Fibroblast of peridontal ligament (primary cell): ENCODE results near the gene UBAP2L.
A peak's percentile ranks its signal among the peaks of the same experiment; 100 is the strongest.

Experiments
- DNase-seq: peaks from one replicate; pipeline ENCODE4 v3.0.0-alpha.2; 2010; ENCODE audit errors: extremely low read depth

The UBAP2L gene, protein sequence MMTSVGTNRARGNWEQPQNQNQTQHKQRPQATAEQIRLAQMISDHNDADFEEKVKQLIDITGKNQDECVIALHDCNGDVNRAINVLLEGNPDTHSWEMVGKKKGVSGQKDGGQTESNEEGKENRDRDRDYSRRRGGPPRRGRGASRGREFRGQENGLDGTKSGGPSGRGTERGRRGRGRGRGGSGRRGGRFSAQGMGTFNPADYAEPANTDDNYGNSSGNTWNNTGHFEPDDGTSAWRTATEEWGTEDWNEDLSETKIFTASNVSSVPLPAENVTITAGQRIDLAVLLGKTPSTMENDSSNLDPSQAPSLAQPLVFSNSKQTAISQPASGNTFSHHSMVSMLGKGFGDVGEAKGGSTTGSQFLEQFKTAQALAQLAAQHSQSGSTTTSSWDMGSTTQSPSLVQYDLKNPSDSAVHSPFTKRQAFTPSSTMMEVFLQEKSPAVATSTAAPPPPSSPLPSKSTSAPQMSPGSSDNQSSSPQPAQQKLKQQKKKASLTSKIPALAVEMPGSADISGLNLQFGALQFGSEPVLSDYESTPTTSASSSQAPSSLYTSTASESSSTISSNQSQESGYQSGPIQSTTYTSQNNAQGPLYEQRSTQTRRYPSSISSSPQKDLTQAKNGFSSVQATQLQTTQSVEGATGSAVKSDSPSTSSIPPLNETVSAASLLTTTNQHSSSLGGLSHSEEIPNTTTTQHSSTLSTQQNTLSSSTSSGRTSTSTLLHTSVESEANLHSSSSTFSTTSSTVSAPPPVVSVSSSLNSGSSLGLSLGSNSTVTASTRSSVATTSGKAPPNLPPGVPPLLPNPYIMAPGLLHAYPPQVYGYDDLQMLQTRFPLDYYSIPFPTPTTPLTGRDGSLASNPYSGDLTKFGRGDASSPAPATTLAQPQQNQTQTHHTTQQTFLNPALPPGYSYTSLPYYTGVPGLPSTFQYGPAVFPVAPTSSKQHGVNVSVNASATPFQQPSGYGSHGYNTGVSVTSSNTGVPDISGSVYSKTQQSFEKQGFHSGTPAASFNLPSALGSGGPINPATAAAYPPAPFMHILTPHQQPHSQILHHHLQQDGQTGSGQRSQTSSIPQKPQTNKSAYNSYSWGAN

DNA sequence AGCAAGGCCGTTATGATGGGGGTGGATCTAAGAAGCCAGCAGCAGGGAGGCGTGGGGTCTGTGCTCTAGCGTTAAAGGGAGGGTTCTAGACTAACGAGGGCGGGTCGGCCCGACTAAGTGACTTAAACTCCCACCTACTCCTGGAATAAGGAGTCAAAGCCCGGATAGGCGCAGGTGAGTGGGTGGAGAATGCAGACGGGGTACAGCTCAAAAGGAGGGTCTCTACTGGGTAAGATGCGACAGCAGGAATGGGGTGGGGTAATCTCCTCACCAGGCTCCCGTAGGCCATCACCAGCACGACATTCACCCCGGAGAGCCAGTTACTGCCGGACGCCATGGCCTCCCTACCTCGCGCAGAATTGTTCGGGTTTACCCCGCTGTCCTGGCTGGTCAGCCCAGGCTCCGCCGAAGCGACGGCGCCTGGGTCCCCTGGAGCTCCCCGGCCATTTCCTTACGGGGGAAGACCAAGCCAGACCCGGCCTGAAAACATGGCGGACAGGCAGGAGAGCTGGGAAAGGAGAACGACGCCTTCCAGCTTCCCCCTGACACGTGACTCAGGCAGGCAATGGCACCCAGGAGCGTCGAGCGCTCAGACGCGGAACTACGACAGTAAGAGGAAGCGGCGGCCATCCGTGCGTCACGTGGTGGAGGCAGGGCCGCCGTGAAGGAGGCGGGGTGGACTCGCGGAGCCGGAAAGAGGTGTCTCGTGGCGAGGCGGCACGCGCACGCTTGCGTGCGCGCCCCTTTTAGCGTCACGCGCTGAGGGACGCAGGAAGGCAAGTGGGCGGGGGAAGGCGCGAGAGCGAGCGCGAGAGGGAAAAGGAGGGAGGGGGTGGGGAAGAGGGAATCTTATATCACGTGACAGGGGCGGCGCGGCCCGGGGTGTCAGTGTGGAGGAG is at the start of gene UBAP2L:
Gene UBAP2L, plus strand, starts transcription at position 885 of the 899 bp plus-strand sequence. CDS start 4,169 bp downstream, outside the sequence.
- peak; percentile 98 for DNase-seq

DNA sequence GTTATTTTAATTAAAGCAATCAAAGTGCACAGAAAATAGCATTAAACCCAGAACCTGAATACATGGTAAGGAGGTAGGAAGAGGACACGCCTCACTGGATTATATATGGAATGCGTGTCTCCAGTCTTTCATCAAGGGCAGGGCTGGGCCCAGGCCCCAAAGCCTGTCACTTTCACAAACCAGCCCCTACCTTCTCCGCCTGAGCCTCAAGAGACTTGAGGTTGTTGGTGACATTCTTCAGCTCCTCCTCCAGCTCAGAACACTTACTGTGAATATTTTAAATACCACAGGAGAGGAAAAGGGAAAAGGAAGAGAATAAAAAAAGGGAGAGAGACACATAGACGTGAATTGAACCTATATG is 49.6 kb upstream of the UBAP2L start:
- no peak for DNase-seq

DNA sequence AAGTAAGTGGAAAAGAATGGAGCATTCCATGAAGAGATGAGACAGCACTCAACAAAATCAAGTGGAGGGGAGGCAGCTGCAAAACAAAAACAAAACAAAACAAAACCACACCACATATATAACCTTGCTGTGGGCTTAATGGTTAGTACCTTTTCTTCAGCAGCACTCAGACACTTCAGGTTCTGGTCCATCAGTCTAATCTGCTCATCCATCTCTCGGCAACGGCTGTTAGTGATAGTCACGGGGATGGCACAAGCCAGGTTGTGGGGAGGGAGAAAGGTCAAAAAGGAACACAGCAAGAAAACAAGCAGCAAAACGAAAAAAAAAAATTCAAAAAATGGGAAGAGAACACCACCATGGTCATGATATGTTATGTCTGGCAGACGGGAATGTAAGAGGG is 48.9 kb upstream of the UBAP2L start:
- no peak for DNase-seq

DNA sequence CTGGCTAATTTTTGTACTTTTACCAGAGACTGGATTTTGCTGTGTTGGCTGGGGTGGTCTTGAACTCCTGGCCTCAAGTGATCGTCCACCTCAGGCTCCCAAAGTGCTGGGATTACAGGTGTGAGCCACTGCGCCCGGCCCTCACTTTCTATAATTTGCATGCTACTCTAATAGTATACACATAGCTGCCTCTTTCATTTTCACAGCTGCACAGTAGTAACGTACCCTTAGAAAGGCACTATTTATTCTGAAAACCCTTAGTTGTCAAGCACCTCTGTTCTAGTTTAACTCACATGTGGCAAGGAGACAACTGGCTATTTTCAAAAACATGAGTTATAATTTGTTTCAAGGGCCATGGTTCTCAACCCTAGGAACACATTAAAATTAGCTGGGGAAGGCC is 46.1 kb upstream of the UBAP2L start:
- DNase-seq = no peak

DNA sequence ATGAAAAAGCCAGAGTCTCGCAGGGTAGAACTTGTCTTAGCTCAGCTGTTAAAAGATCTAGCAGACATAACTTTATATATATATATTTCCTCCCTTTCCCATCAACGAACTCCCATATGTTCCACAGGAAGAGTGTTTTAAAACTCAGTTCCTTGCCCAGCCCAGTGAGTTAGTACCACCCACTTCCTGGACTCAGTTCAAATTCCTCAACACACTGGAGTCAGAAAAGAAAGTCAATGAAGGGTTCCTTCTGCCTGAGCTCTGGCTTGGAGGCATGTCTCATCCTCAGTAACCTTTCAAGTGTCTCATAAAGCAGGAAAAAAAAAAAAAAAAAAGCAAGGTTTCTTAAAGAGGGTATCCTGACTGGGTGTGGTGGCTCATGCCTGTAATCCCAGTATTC is 44.4 kb upstream of the UBAP2L start:
- peak; percentile 76 for DNase-seq

DNA sequence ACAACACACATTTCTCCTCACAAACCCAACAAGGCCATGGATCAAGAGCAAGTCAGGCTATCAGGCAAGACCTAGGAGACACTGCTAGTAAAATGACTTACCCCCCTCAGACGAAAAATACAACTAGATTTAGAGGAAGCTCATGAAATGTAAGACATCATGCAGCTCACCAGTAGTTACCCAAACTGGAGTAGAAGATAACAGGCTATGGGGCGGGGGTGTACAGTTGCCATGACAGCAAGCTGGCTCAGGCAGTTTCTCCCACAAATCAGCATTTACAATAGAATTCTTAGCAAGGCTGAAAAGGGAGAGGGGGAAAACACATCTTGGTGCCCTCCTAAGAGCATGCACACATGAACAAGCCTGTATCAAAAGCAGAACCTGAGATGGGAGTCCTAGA is 42.7 kb upstream of the UBAP2L start:
- DNase-seq = no peak

DNA sequence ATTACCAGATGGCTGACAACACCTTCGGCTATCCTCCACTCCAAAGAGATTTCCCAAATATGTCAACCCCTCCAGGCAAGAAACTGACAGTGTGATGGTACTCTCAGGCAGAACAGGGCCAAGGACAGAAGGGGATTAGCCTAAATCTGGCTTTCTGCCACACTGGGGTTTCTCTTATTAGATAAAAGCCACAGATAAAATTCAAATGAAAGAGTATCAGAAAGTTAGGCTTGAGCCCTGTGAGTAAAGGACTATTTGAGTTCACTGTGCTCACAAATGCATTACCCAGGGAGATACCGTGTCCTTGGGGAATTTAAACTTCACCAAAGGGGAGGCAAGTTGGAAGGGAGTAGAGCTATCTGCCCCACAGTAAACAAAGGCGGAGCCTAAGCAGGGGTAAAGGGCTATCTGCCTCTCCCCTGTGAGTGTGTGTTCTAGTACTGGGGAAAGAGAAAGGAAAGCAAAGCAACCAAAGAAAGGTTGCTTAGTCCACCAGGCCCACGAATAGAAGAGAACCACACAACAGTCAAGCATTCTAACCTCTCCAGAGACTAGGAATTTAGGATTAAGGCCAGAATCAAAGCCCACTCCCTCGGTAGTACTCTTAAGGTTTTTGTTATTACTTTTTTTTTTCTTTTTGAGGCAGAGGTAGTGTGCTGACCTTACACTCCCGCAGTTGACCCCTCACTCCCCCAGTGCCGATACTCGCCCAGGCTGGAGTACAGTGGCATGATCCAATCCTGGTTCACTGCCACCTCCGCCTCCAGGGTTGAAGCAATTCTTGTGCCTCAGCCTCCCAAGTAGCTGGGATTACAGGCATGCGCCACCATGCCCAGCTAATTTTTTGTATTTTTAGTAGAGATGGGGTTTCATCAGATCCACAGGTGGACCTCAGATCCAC is 41.6 kb upstream of the UBAP2L start:
- no peak for DNase-seq

DNA sequence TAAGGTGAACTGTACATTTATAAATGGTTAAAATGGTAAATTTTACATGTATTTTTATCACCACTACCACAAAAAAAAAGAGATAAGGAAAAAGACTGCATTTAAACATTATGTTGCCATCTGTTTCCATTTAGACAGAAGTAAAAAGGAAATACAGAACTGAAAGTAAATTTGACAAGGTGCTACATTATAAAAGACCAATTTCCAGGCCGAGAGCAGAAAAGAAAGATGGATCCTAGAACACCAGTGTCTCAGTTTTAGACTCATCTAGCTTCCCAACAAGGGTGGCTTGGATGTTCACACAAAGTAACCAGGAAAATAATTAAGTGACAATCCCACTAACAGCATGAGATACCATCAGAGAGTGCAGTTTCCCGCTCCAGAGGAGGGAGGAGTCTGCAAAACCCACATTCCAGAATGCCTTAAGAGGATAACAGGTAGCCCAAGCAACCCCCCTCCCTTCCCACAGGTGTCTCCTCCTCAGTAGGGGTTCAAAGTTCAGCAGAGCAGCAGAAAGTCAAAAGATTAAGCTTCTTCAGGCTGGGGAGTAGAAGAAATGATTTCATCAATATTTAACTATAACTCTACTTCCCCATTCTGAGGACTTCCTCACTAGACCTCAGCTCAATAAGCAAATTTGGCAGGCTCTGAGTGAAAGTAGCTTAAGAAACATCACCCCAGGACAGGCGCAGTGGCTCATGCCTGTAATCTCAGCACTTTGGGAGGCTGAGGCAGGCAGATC is 40.6 kb upstream of the UBAP2L start:
- DNase-seq = no peak

DNA sequence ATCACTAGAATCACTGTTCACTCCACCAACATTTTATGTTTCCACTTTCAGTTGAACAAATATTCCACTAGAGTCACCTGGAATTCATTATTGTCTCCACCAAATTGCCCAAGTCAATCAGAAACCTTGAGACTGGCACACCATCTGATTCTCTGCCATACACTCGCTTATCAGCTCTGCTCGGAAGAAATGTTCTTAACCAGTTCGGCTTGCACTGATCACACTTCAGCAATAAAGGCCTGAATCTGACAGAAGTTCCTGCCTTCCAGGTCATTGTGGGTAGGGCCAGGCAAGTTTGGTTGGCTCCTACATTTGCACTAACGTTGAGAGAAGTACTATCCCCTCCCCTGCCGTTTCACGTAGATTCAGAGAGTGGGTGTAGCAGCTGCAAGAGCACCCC is 38.8 kb upstream of the UBAP2L start:
- no peak for DNase-seq

DNA sequence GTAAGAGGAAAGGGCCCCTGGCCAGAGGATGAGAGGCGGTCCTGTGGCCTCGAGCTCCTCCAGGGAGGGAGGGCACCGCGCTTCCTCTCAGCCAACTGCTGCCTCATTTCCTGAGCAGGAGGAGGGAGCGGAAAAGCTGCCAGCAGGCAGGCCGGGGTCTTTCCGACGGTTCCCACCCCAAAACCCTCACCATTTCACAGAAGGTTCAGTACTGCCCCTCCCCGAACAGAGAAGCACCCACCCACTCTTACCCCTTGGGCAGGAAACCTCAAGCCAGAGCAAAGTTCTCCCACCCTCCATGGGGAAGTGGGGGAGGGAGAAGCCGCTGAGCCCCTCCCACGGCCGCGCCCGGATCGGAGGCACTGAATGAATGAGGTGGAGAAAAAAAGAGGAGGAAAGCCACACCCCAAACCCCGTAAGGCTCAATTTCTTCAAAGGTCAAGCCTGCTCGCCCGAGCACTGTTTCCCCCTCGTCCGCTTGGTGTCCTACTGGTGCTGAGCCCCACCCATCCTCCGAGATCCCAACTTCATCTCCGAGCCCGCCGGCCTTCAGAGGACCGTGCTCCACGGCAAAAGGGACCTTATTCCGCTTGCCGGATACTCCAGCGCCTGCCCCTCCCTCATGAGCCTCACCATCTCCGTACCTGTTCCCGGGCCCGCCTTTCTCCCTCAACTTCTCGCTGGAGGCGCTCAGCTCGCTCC is 38.3 kb upstream of the UBAP2L start:
- peak; percentile 63 for DNase-seq

DNA sequence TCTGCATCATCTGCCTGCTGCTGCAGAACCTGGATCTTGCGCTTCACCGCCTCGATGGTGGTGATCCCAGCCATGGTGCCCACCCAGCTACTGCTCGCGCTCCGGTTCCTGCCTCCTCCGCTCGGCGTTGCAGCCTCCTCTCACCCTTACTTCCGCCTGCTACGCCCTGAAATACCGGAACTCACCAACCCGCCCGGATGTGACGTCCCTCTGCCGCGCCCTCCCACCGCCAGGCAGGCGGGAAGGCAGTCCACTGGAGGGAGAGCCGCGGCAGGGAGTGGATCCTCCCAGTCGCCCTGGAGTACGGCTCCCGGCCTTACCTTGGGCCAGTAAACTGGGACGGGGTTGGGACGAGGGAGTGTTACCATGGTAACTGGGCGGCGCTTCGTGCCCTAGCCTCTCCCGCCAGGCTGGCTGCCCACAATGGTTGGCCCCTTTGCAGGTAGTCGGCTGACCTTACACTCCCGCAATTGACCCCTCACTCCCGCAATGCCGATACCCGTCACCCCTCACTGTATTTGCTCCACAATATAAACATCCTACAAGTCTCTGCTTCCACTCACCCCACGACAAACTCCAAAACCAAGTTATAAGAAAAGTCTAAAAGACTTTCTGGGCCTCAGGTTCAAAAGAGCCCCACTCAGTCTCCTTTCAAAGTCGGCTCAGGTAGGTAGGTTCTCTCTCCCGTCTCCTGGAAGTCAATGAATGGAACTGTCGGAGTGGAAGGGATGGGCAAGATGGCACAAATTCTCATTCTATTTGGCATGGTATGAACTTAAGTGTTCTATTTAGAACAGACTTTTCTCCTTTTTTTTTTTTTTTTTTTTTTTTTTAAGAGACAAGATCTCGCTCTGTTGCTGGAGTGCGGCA is 37.5 kb upstream of the UBAP2L start:
- DNase-seq = peak; percentile 87

DNA sequence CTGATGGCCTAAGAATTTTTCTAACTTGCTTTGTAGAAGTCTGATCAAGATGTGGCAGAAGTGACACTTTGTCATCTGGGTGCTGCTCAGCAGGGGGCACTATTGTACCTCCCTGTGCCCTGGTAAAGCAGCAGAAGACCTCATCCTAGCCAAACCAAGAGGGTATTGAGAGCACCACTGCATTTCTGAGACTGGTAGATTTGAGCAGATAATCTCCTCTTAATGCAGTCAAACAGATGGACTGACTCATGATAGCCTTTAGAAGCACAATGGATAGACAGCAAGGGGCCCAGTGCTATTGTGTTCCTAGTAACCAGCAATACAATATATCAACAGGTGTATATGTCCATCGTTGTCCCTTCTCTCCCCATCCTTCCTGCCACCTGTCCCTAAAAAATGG is 34.6 kb upstream of the UBAP2L start:
- DNase-seq = peak; percentile 37

DNA sequence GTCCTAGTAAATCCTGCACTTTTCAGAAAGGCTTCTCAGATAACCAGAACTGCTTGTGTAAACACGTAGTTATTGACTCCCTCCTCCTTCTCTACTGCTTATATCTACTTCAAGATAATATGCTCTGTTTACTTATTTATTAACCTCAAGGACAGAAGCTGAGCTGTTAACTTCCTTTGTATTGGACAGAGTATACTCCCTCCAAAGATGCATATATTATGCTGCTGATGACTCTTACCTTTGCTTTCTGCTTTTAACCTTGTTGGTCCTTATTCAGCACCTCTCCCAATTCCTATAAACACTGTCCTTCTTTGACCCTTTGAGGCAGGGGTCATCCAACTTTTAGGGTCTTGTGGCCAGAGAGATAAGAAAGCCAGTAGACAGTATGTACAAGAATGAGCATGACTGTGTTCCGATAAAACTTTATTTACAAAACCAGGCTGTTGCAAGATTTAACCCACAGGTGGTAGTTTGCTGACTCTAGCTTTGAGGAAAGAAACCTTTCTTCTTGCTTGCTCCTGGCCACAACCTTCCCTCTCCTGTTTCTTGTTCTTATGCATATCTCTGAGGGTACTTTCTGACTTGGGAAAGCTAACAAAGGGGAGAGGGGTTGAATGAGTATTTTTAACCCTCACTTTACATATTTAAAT is 33.8 kb upstream of the UBAP2L start:
- no peak for DNase-seq

DNA sequence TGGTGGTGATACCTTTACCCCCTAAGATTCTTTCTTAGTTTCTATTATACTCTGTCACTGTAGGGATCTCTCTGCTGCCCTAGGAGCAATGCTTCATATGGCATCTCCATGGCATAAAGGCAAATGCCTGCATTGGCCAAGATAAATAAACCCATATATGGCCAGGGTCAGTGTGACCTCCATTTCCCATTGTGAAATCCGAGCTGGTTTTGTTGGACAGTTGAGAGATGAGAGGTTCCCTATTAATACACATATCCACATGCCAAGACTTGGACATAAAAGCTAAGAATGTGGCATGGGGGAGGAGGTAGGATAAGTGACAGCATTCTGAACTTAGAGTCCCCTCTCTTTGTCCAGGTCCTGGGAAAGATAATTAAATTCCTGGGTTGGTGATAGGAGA is 30.2 kb upstream of the UBAP2L start:
- peak; percentile 35 for DNase-seq

DNA sequence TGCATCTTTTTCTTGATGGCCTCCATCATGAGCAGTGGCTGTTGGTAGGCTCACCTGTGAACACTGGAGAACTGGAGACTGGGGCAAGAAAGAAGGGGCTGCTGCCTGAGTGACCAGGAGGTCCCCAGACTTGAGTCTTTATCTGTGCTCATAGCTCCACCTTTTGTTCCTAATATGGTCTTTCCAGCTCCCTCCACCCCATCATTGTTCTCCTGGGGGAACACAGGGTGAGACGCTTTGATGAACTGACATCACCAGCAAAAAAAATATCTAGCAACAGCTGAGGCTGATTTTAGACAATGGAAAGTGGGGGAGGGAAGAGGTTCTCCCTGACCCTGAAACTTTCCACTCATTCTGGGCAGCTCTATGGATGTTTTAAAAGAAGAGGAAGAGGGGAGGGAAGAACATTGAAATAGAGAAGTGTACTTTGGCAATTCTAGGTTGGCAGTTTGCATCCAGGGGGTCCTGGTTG is 28.7 kb upstream of the UBAP2L start, which contains the start of gene TPM3:
Gene TPM3, minus strand, starts transcription at position 111 of the 472 bp plus-strand sequence. Its CDS starts 82 bp downstream, at position 29.
- no peak for DNase-seq

DNA sequence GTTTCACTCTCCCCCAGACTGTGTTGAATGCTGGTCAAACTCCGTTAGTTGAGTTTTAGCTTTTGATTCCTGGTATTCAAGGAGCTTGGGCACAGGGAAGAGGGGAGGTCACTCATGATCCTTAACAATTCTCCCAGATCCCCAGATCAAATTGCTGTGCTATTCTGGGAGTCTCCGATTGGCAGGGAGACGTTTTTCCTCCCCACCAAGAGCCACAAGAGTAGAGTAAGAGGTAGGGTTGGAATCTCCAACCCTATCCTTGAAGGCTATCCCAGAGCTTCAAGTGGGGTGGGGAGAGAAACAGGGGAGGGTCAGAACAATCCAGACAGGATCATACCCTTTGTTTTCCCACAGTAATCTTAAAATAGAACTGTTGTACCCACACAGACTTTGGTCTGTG is 28.3 kb upstream of the UBAP2L start:
- DNase-seq = no peak

DNA sequence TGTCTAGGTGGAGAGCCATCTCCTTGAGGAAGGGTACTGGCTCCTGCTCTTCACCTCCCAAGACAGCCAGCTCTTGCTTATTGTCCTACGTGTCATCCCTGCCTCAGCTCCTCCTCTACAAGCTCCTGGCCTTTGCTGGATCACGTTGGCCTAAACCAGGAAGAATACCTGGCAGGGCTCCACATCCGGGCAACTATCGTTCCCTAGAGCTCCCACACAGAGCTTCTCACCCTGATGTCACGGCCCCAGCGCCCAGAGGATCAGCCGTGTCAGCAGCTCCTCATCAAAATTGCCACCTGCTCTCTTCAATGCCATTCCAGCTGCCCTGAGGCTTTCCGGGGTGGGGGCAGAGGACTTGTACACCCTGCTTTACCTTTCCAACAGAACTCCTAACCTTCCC is 26.9 kb upstream of the UBAP2L start:
- no peak for DNase-seq
